GM04503 (cell line): Measurements from ENCODE around the gene DNAJC11.
"Not testable (repeated sequence)": the region's sequence is repeated elsewhere in the genome, so short reads cannot be mapped to it uniquely, and the experiment has no call there.

Source experiments
- DNase-seq: peaks from one replicate; pipeline ENCODE4 v3.0.0-alpha.2; 2012; ENCODE audit warnings: low read depth

DNAJC11 gene

DNA sequence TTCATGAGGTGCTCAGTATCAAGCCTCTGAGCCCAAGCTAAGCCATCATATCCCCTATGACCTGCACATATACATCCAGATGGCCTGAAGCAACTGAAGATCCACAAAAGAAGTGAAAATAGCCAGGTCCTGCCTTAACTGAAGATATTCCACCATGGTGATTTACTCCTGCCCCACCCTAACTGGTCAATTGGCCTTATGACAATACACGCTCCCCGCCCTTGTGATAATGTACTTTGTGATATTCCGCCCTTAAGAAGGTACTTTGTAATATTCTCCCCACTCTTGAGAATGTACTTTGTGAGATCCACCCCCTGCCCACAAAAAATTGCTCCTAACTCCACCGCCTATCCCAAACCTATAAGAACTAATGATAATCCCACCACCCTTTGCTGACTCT is 1.7 kb downstream of the DNAJC11 start:
- not testable (repeated sequence) for DNase-seq

DNA sequence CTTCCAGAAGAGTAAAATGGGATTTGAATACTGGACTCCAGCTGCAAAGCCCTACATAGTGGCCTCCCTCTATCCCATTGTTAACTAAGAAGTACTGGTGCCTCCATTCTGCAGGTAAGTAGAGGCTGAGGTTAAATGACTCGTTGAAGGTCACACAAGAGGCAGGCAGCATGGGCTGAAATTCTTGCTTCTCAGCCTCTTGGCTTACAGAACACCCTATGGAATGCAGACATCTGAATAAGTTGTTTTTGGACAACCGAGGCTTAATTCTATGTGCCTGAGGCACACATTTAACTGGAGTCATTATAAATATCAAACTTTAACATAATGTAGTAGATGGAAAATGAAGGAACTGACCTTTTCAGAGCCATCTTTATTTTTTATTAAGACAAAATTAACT is 5.7 kb downstream of the DNAJC11 start:
- DNase-seq = no peak

GRCh38 chr1:6694121-6694713 is 7.4 kb downstream of the DNAJC11 start:
- DNase-seq = no peak

DNA sequence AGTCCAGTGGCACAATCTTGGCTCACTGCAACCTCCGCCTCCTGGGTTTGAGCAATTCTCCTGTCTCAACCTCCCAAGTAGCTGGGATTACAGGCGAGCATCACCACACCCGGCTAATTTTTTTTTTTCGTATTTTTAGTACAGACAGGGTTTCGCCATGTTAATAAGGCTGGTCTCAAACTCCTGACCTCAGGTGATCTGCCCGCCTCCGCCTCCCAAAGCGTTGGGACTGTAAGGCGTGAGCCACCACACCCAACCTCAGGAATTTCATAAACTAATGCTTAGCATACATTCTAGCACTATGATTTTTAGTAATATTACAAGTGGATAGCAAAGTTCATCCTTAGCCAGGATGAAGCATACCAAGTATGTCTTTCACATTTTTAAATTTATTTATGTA is 8.7 kb downstream of the DNAJC11 start:
- no peak for DNase-seq

DNA sequence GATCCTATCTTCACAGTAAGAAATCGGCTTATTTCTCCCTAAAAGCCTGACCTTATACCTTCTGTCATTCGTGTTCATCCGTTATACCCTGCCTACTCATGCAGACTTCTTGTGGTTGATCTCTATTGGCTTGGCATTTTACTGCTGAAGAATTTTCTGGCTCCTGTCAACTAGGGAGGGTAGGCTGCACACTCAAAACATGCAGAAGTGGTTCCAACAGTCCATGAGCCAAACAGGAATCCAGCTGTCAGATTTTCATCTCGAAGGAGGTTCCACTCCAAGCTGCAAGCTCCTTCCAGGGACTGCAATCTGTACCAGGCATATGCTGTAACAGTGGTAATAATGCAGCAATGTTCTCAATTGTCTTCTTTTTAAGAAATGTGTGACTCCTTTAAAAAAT is 10.1 kb downstream of the DNAJC11 start:
- no peak for DNase-seq

DNA sequence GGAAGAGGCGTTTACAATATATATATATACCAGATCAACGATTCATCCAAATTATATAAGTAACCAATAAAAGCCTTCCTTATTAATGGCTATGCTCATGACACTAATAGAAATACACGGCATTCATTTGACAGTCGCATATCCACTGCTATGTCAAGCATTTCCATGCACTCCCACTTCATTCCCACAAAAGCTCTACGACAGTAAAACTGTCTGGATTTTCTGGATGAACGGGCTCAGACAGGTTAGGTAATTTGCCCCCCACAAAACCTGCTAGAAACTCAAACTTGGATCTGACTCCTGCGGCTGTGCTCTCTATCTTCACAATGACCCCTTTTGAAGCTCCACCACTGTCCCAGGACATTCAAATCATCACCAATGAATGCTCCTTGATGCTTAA is 11.4 kb downstream of the DNAJC11 start:
- no peak for DNase-seq

DNA sequence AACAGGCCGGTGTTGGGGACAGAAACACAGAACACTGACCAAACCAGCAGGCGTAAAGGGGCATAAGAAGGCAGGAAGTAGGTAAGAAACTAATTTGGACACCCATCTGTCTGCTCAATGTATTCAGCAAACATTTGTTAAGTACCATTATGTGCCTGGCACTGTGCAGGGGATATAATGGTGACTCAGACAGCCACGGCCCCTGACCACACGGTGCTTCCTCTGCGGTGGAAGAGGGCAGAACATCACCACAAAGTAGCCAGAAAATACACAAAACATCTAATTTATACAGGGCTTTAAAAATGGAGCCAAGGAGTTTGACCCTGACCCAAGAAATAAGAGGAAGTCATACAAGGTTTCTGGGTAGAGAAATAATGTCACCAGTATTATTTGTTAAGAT is 12.9 kb downstream of the DNAJC11 start:
- no peak for DNase-seq

- DNase-seq = no peak
Measured at GRCh38 chr1:6688001-6688400, 13.6 kb downstream of the DNAJC11 start.

GRCh38 chr1:6686294-6686693 is 15.3 kb downstream of the DNAJC11 start:
- DNase-seq = no peak

- DNase-seq = no peak
Measured at GRCh38 chr1:6685381-6685780, 16.2 kb downstream of the DNAJC11 start.

DNA sequence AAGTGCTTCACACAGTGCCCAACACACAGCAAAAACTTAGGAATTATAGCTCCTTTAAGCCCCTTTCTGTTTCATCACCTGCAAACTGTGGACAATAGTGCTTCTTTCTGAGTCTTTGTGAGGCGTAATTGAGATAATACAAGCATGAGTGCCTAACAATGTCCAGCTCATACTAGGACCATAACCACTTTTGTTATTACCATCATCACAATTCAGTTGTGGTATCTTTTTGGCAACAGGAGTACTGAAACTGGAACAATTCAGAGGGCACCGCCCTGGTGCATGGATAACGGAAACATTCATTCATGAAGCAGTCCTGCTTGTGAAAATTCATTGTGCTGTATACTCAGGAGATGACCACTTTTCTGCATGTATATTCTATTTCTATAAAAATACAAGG is 18.2 kb downstream of the DNAJC11 start:
- DNase-seq = no peak

DNA sequence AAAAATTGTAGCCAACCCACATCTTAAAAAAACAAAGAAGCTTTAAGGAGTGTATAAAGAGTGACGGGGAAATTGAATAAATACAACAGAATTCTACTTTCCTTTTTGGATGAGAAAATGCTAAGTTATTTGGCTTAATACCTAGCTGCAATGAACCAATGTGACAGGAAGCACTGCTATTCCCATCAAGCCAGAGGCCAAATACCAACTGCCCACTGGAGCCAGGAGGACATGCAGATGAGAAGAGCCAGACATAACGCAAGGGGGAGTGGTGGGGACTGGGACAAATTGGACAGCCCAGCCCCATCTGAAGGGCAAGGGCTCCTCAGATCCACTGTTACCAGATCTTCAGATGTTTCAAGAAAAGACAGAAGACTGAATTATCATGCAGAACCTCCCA is 25.7 kb downstream of the DNAJC11 start:
- no peak for DNase-seq

- no peak for DNase-seq
Measured at GRCh38 chr1:6674771-6675170, 26.8 kb downstream of the DNAJC11 start.

DNA sequence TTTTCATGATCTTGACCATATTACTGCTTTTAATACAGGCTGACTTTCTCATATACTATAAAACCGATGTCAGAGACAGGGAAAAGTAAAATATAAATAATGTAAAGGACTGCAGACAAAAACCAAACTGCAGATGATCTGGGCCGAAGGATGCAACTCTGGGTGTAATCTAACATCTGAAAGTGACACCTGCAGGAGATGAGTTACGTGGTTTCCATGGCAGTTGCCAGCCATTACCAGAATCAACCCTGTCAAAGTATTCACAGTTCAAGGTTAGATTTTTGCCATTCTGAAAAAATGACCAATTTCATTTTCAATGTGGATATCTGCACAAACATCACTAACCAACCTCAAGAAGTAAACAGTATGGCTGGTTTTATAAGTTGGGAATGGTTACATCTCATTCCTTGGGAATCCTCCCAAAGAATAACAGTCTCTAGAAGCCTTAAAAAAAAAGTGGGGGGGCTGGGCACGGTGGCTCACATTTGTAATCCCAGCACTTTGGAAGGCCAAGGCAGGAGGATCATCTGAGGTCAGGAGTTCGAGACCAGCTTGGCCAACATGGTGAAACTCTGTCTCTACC is 27.7 kb downstream of the DNAJC11 start:
- no peak for DNase-seq

DNA sequence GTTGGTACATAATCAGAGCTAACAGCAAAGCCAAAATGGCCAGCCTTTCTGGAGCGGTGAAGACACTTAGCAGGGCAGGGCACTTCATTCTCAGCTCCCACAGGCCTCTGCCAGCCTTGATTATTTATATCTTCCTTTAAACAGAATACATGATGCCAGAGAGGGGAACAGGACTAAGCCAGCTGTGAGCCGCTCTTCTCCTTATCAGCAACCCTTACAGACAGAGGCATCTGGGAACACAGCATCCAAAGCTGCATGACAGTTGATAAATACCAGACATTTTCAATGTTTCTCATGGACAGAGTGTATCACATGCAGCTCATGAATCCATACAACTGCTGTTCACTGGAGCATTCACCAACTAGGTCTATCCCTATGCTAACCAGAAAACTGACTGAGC is 29.1 kb downstream of the DNAJC11 start:
- DNase-seq = no peak

- DNase-seq = no peak
Measured at GRCh38 chr1:6668503-6668902, 33.1 kb downstream of the DNAJC11 start.

GRCh38 chr1:6667139-6667538 is 34.5 kb downstream of the DNAJC11 start:
- DNase-seq = no peak

DNA sequence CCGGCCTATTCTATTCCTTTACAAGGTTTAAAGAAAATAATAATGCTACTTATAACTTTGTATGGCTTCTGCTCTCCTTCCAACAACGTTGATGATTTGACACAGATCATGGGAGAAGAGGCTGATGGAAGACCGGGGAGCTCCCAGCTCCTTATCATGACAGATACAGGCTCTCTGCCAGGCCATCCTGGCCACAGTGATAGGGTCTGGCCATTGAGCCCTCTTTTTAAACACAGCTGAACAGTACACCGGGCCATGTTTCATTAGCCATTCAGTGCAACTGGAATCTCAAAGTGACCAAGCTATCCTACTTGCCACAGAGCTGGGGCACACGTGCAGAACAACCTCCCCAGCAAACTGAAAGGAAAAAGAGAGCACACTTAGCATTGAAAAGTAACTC is 34.9 kb downstream of the DNAJC11 start:
- DNase-seq = no peak

DNA sequence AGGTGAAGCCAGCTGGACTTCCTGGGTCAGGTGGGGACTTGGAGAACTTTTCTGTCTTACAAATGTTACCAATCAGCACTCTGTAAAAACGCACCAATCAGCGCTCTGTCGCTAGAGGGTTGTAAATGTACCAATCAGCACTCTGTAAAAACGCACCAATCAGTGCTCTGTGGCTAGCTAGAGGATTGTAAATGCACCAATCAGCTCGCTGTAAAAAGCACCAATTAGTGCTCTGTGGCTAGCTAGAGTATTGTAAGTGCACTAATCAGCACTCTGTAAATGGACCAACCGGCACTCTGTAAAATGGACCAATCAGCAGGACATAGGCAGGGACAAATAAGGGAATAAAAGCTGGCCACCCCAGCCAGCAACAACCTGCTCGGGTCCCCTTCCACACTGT is 39.1 kb downstream of the DNAJC11 start:
- not testable (repeated sequence) for DNase-seq

DNA sequence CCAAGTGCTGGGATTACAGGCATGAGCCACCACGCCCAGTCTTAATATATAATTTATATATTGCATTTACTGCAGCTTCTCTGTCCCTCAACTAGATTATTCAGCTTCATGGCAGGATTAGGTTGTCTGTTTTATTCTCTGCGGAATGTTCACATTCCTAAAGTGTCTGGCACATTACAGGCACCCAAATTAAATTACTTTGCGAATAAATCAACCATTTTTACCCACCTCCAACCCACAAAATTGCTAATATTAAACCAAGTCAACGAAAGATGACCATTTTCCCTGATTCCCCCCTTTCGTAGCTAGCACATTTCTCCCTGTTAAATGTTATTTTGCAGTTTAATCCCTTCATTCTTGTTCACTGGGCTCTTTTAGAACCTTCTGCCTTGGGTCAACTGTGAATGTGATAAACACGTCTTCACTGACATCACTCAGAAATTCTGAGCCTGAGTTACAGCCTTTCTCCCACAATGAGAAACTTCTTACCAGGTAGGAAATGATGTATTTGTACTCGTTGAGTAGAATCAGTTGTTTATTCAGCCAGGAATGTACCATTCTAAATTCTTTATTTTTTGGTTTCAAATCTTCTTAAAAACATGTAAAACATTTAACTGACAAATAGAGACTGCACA is 41.1 kb downstream of the DNAJC11 start:
- DNase-seq = no peak

DNA sequence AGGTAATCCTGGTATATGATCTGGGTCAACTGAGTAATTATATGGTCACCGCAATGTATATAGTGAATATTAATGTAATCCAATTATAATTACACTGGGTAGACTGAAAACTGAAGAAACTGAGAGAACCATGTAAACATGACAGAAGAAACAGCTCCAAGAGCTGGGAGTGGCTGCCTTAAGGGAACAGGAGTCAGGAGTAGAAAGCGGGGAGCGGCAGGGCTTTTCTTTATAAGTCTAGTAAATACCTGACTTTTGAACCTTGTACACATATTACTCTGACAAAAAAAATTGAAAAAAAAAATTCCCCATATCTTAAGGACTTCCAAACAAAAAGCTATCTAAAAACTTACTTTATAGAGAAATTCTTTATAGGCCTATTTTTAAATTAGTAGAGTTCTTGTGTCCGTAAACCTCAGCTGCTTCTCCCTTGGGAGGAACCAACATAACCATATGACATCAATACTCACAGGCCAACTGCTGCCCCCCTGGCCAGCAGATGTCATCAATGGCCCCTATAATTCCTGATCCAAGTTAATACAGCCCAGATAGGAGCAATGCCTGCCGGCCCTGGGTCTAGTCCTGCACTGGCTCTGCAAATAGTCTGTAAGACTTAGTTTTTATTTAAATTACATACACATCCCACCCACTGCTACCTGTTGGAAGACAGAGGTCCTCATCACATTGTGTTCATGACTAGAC is 43.1 kb downstream of the DNAJC11 start:
- DNase-seq = no peak

DNA sequence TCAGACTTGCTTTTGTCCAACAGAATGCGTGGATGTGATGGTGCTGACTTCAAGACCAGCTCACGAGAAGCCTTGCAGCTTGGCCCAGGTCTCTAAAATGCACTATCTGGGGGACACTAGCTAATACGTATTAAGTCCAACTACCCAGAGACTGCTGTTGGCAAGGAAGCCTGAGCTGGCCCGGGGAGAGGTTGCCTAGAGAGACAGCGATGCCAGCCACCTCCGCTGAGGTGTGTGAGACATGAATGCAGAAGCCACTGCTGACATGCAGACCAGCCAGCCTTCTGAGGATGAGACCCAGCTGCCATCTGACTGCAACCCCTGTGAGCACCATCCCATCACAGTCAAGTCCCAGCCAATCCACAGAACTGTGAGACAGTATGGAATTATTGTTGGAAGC is 44.5 kb downstream of the DNAJC11 start:
- DNase-seq = no peak
